ENCODE results near the gene EBI3. TPM values are rescaled to one million over a fixed set of nuclear protein-coding genes. Genes with fewer than 3 reads are reported as not detected.
A peak's percentile ranks its signal among the peaks of the same experiment; 100 is the strongest.

Gene EBI3
- total and polyA plus RNA-seq, 2 of the 13 experiments (the other 11 are each of a cell fraction or from before 2014, with no cell fraction given) = 3.4 TPM; not detected in 1

DNA sequence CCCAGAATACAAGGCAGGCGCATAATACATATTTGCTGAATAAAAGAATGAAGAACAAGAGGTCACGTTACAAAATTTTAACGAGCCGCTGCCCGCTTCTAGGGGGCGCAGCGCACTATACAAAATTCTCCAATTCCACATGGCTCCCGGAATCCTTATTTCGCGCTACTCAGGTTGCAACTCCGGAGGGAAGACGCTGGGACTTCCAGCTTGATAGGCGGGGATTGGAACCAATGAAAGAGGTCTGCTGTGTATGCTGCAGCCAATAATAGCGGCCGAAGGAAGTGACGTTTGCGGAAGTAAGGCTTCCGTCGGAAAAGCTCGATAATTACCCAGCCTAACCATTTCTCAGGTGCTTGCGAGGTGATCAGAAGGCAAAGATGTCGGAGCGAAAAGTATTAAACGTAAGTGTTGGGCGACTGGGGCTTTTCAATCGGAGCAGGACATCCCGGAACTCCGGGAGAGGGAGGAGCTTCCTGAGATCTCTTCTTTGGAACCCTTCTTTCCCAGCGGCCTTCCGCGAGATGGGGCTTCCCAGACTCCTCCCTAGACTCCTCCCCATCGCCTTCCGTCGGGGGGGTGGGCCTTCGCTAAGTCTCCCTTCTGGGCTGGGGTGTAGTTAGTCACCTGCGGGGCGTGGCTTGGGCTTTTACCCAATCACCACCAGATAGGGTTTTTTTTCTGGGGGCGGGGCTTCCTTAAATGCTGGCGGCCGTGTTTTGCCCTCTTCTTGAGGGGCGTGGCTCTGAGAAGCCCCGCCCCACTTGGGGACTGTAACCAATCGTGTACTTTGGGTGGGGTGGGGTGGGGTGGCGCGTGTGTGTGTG, 17.7 kb downstream of the EBI3 start, which contains the start of gene YJU2 (continued):
- no peak; the same call in 1 of the 2 replicates for TF ChIP-seq SUZ12 (IDR thresholded peaks at IDR 0.05; ENCODE audit: low read depth, low read length)
- no peak for TF ChIP-seq SOX6 (IDR thresholded peaks at IDR 0.05)
- peak; percentile 37 for TF ChIP-seq SOX6 (CRISPR knock-in tag; IDR thresholded peaks at IDR 0.05)
- peak; percentile 80; the same call in 1 of the 2 replicates for TF ChIP-seq ZMAT3 (CRISPR knock-in tag; conservative IDR thresholded peaks at IDR 0.05)
- no peak for TF ChIP-seq MED8 (CRISPR knock-in tag; IDR thresholded peaks at IDR 0.05; ENCODE audit: insufficient replicate concordance)
- no peak; the same call in 1 of the 2 replicates for TF ChIP-seq KLF15 (CRISPR knock-in tag; IDR thresholded peaks at IDR 0.05; ENCODE audit: borderline replicate concordance)
- peak; percentile 81 for TF ChIP-seq ZNF264 (CRISPR knock-in tag; IDR thresholded peaks at IDR 0.05)
- TF ChIP-seq, protein P1, sequence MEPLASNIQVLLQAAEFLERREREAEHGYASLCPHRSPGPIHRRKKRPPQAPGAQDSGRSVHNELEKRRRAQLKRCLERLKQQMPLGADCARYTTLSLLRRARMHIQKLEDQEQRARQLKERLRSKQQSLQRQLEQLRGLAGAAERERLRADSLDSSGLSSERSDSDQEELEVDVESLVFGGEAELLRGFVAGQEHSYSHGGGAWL (CRISPR knock-in tag; IDR thresholded peaks at IDR 0.05) = peak; percentile 34; the same call in 1 of the 2 replicates
- no peak for TF ChIP-seq ZFP36L1 (CRISPR knock-in tag; IDR thresholded peaks at IDR 0.05)
- TF ChIP-seq NFRKB (IDR thresholded peaks at IDR 0.05) = no peak
- TF ChIP-seq HHEX (CRISPR knock-in tag; IDR thresholded peaks at IDR 0.05) = no peak
- peak; percentile 97 for TF ChIP-seq GABPB1 (CRISPR knock-in tag; IDR thresholded peaks at IDR 0.05)
- TF ChIP-seq ZNF501 (CRISPR knock-in tag; IDR thresholded peaks at IDR 0.05) = peak; percentile 90; the same call in 1 of the 2 replicates
- TF ChIP-seq ZNF207 (IDR thresholded peaks at IDR 0.05; ENCODE audit: borderline replicate concordance) = no peak
- TF ChIP-seq, protein P2, sequence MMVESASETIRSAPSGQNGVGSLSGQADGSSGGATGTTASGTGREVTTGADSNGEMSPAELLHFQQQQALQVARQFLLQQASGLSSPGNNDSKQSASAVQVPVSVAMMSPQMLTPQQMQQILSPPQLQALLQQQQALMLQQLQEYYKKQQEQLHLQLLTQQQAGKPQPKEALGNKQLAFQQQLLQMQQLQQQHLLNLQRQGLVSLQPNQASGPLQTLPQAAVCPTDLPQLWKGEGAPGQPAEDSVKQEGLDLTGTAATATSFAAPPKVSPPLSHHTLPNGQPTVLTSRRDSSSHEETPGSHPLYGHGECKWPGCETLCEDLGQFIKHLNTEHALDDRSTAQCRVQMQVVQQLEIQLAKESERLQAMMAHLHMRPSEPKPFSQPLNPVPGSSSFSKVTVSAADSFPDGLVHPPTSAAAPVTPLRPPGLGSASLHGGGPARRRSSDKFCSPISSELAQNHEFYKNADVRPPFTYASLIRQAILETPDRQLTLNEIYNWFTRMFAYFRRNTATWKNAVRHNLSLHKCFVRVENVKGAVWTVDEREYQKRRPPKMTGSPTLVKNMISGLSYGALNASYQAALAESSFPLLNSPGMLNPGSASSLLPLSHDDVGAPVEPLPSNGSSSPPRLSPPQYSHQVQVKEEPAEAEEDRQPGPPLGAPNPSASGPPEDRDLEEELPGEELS (CRISPR knock-in tag; IDR thresholded peaks at IDR 0.05) = peak; percentile 22; the same call in 1 of the 2 replicates
- TF ChIP-seq, protein P3, sequence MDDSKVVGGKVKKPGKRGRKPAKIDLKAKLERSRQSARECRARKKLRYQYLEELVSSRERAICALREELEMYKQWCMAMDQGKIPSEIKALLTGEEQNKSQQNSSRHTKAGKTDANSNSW (CRISPR knock-in tag; IDR thresholded peaks at IDR 0.05; ENCODE audit: borderline replicate concordance) = no peak
- no peak for TF ChIP-seq PLRG1 (conservative IDR thresholded peaks at IDR 0.05)
- peak; percentile 75; the same call in 1 of the 2 replicates for TF ChIP-seq MEF2D (CRISPR knock-in tag; IDR thresholded peaks at IDR 0.05)
- no peak for TF ChIP-seq EED (CRISPR knock-in tag; IDR thresholded peaks at IDR 0.05)
- TF ChIP-seq NCOA2 (CRISPR knock-in tag; IDR thresholded peaks at IDR 0.05) = peak; percentile 46; the same call in 1 of the 2 replicates
- no peak for TF ChIP-seq PTBP1 (IDR thresholded peaks at IDR 0.05; ENCODE audit: low read depth, low read length, poor library complexity, severe bottlenecking)
- no peak for TF ChIP-seq SCMH1 (CRISPR knock-in tag; IDR thresholded peaks at IDR 0.05; ENCODE audit: borderline replicate concordance)
- peak; percentile 77 for TF ChIP-seq ZNF24 (IDR thresholded peaks at IDR 0.05)
- TF ChIP-seq, protein P4, sequence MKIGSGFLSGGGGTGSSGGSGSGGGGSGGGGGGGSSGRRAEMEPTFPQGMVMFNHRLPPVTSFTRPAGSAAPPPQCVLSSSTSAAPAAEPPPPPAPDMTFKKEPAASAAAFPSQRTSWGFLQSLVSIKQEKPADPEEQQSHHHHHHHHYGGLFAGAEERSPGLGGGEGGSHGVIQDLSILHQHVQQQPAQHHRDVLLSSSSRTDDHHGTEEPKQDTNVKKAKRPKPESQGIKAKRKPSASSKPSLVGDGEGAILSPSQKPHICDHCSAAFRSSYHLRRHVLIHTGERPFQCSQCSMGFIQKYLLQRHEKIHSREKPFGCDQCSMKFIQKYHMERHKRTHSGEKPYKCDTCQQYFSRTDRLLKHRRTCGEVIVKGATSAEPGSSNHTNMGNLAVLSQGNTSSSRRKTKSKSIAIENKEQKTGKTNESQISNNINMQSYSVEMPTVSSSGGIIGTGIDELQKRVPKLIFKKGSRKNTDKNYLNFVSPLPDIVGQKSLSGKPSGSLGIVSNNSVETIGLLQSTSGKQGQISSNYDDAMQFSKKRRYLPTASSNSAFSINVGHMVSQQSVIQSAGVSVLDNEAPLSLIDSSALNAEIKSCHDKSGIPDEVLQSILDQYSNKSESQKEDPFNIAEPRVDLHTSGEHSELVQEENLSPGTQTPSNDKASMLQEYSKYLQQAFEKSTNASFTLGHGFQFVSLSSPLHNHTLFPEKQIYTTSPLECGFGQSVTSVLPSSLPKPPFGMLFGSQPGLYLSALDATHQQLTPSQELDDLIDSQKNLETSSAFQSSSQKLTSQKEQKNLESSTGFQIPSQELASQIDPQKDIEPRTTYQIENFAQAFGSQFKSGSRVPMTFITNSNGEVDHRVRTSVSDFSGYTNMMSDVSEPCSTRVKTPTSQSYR (CRISPR knock-in tag; IDR thresholded peaks at IDR 0.05; ENCODE audit: borderline replicate concordance) = no peak; the same call in 1 of the 2 replicates
- TF ChIP-seq, protein P5, sequence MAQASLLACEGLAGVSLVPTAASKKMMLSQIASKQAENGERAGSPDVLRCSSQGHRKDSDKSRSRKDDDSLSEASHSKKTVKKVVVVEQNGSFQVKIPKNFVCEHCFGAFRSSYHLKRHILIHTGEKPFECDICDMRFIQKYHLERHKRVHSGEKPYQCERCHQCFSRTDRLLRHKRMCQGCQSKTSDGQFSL (CRISPR knock-in tag; IDR thresholded peaks at IDR 0.05) = no peak
- no peak for TF ChIP-seq SAFB2 (CRISPR knock-in tag; IDR thresholded peaks at IDR 0.05; ENCODE audit: borderline replicate concordance, low read depth)
